H1 (cell line): Measurements from ENCODE around the gene SLC22A14. TPM values are rescaled to one million over a fixed set of nuclear protein-coding genes. Genes with fewer than 3 reads are reported as not detected.

Experiments used
- BACH1 ChIP-seq: IDR thresholded peaks from 2 replicates; pipeline ENCODE4 v1.6.1; 2012; ENCODE audit warnings: low read length, improper control_type of control experiment
- BRCA1 ChIP-seq: IDR thresholded peaks from 2 replicates; pipeline ENCODE4 v1.6.1; 2012; ENCODE audit warnings: low read depth, low read length, improper control_type of control experiment
- CHD1 ChIP-seq: IDR thresholded peaks from 2 replicates; pipeline ENCODE4 v1.6.1; 2012; ENCODE audit warnings: low read depth, low read length, improper control_type of control experiment
- CREB1 ChIP-seq: IDR thresholded peaks from 2 replicates; pipeline ENCODE4 v1.6.1; 2012; ENCODE audit warnings: inconsistent platforms
- HDAC2 ChIP-seq, 2 experiments: fragments of 300-600 bp in 1 of 2; sonication (generic) in 1 of 2; IDR thresholded peaks; 2 replicates each; pipeline ENCODE4 v1.6.1; 2011 to 2012; ENCODE audit warnings: low read depth in 2 of 2, low read length in 2 of 2, mild to moderate bottlenecking in 2 of 2, moderate library complexity in 2 of 2, borderline replicate concordance in 1 of 2, inconsistent platforms in 1 of 2
- SAP30 ChIP-seq: fragments of 300-600 bp; sonication (generic); IDR thresholded peaks from 2 replicates; pipeline ENCODE4 v1.7.1; 2012; ENCODE audit warnings: low read length, moderate library complexity, mild to moderate bottlenecking, inconsistent platforms; ENCODE audit not compliant: insufficient read depth, insufficient replicate concordance
- polyA plus RNA-seq, 7 experiments: library from polyadenylated mRNA; depleted of rRNA in 3 of 7; stranded (reverse) in 5 of 7; unstranded in 2 of 7; fragments of >200 nt in 5 of 7; fragments of 200-250 nt in 2 of 7; gene quantifications; 1 replicate in 5 of 7; 2 replicates in 1 of 7; 4 replicates in 1 of 7; pipeline versions ENCODE4 v1.2.1 to v1.2.3, GENCODE V29; 2011 to 2013; ENCODE audit warnings: missing spikeins in 2 of 7, mixed read lengths in 2 of 7
- total RNA-seq: library from RNA; stranded (reverse); fragmentation: NEBNext Ultra II Directional; extraction: Animal tissue kit (Norgen Biotek cat#: 25700); gene quantifications from 2 replicates; pipeline ENCODE4 v1.2.1, GENCODE V29; 2021
- TF ChIP-seq, protein P1 (sequence below): IDR thresholded peaks from 2 replicates; pipeline ENCODE4 v1.6.1; 2012; ENCODE audit warnings: inconsistent platforms

The SLC22A14 gene
- total and polyA plus RNA-seq, 2 of the 8 experiments (the other 6 are each of a cell fraction or from before 2014, with no cell fraction given), result 0.03 TPM; not detected in 1

DNA sequence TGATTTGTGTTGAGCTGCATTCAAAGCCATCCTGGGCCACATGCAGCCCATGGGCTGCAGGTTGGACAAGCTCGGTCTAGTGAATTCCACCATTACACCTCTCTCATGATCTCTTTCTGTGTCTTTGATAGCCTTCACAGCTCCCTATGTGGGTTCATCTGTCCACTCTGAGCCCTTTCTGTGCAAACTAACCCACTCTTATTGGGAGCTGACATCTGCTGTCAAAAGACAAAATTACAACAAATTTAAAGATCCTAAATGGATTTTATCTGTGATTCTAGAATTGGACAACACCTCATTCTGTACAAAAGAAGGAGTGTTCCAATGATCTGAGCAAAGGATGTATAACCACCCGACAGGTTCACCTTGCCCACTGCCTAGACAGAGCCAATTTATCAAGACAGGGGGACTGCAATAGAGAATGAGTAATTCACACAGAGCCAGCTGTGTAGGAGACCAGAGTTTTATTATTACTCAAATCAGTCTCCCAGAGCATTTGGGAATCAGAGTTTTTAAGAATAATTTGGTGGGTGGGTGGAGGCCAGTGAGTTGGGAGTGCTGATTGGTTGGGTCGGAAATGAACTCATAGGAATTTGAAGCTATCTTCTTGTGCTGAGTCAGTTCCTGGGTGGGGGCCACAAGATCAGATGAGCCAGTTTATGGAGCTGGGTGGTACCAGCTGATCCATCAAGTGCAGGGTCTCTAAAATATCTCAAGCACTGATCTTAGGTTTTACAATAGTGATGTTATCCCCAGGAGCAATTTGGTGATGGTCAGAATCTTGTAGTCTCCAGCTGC, 61.9 kb downstream of the SLC22A14 start (continued):
- TF ChIP-seq BRCA1 (no peak), HDAC2 (IDR thresholded peaks at IDR 0.05; ENCODE audit: borderline replicate concordance in 1 of 2, low read depth in 2 of 2, low read length in 2 of 2) (no peak), CREB1 (no peak), CHD1 (no peak), SAP30 (no peak), BACH1 (no peak)
- TF ChIP-seq, protein P1, sequence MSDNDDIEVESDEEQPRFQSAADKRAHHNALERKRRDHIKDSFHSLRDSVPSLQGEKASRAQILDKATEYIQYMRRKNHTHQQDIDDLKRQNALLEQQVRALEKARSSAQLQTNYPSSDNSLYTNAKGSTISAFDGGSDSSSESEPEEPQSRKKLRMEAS, result no peak
